ENCODE measurements around the gene MRM3.

MRM3 gene

GRCh38 chr17:836151-836550 is 54.0 kb downstream of the MRM3 start:
- no peak overlapping the region for H3K27ac ChIP-seq
- TF ChIP-seq ZFX (IDR thresholded peaks at IDR 0.05; ENCODE audit: borderline replicate concordance) (no peak), CTCF (IDR thresholded peaks at IDR 0.05) (no peak)

DNA sequence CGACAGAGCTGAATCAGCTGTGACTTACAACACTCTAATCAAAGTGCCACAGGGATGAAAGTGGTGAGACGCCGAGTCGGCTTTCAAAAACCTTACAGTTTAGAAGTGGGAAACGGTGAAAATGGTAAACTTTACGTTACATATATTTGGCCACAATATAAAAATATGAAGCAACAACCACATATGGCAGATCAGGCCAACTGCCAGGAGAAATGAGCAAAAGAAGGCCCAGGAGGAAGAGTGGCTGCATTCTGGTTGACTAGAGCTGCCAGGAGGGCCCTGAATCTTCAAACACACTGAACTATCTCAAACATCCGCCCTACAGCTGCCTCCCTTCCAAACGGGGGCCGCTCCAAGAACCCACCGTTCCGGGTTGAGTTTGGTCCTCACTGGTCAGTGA is 56.3 kb downstream of the MRM3 start:
- H3K27ac ChIP-seq = no peak overlapping the region
- no peak for TF ChIP-seq CTCF (IDR thresholded peaks at IDR 0.05)
- no peak for TF ChIP-seq ZFX (IDR thresholded peaks at IDR 0.05; ENCODE audit: borderline replicate concordance)

DNA sequence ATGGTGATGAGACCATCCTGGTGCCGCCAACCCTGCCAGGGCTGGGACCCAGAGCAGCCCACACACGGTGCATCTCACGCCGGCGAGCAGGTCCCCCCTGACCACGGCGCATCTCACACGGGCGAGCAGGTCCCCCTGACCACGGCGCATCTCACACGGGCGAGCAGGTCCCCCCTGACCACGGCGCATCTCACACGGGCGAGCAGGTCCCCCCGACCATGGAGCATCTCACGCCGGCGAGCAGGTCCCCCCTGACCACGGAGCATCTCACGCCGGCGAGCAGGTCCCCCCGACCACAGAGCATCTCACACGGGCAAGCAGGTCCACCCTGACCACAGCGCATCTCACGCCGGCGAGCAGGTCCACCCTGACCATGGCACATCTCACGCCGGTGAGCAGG is 59.2 kb downstream of the MRM3 start:
- no peak overlapping the region for H3K27ac ChIP-seq
- no peak for TF ChIP-seq ZFX (IDR thresholded peaks at IDR 0.05; ENCODE audit: borderline replicate concordance)
- no peak for TF ChIP-seq CTCF (IDR thresholded peaks at IDR 0.05)
